Tibial nerve (tissue), 4 donors: Measurements from ENCODE around the gene RIPOR3. TPM values are rescaled to one million over a fixed set of nuclear protein-coding genes. Genes with fewer than 3 reads are reported as not detected.
A peak's percentile ranks its signal among the peaks of the same experiment; 100 is the strongest.

ENCODE experiments used
- DNase-seq, 2 donors: peaks; one replicate each; pipeline ENCODE4 v3.0.0-alpha.2; 2019; ENCODE audit warnings: low spot score in 2 of 2
- H3K27ac ChIP-seq, 4 donors: fragments of 200-600 bp; sonication (generic) in 3 of 4; one replicate each; pipeline ENCODE4 v1.5.1; 2017 to 2019; ENCODE audit warnings: mild to moderate bottlenecking in 1 of 4
- H3K27me3 ChIP-seq, 2 donors: fragments of 200-600 bp; sonication (generic) in 1 of 2; one replicate each; pipeline versions ENCODE4 v1.5.1 to v1.6.0; 2017 to 2019
- H3K36me3 ChIP-seq, 3 donors: fragments of 200-600 bp; sonication (generic); one replicate each; pipeline ENCODE4 v1.5.1; 2018 to 2019
- H3K4me1 ChIP-seq, 4 donors: fragments of 200-600 bp; sonication (generic) in 3 of 4; one replicate each; pipeline ENCODE4 v1.5.1; 2017 to 2019
- H3K4me3 ChIP-seq, 4 donors: fragments of 200-600 bp; sonication (generic) in 3 of 4; one replicate each; pipeline ENCODE4 v1.5.1; 2017 to 2019; ENCODE audit warnings: mild to moderate bottlenecking in 1 of 4, moderate library complexity in 1 of 4
- H3K9me3 ChIP-seq, 4 donors: fragments of 200-600 bp; sonication (generic) in 3 of 4; one replicate each; pipeline ENCODE4 v1.5.1; 2017 to 2019
- EP300 ChIP-seq, 2 donors: sonication (generic); formaldehyde crosslinking; IDR thresholded peaks; one replicate each; pipeline ENCODE4 v1.6.1; 2017; ENCODE audit warnings: antibody characterized with exemption in 2 of 2, mild to moderate bottlenecking in 1 of 2
- POLR2A ChIP-seq, 2 donors: fragments of 450-650 bp; IDR thresholded peaks; one replicate each; pipeline ENCODE4 v1.6.1; 2017; ENCODE audit warnings: antibody characterized with exemption in 2 of 2, mild to moderate bottlenecking in 2 of 2, moderate library complexity in 2 of 2
- WGBS, 2 donors: methylation state at CpG; one replicate each; pipeline ENCODE4 v1.1.5; 2018; 5-methylcytosine and 5-hydroxymethylcytosine counted together
- total RNA-seq, 4 donors: library from RNA; depleted of rRNA; stranded (reverse); fragments of >200 nt; gene quantifications; one replicate each; pipeline ENCODE4 v1.1.0, GENCODE V29; 2016
- TF ChIP-seq, protein P1 (sequence below), 5 experiments: fragments of 200-600 bp in 3 of 5; fragments of 450-650 bp in 2 of 5; sonication (generic) in 3 of 5; IDR thresholded peaks; one replicate each; pipeline ENCODE4 v1.5.1; 2016 to 2019; ENCODE audit warnings: antibody characterized with exemption in 5 of 5, mild to moderate bottlenecking in 3 of 5, moderate library complexity in 2 of 5

RIPOR3 gene
- total RNA-seq, 4 donors from 2014 or later, result 24.5 to 73.0 (median 35.5) TPM

DNA sequence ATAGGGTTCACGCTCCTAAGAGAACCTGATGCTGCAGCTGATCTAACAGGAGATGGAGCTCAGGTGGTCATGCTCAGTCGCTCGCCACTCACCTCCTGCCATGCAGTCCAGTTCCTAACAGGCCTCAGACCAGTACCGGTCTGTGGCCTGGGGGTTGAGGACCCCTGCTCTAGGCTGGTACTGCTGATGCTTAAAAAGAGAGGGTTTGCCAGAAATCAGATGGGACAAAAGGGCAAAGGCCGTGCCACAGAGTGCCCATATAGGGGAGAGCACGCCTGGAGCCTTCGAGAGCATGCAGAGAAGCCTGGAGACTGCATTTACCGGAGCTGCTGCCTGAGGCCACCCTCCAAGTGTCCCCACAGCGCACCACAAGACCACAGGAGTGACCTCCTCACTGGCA is 105.7 kb downstream of the RIPOR3 start:
- H3K9me3 ChIP-seq, result no peaks in the 10 kb centered on the region
- H3K27ac ChIP-seq, result peak overlapping the region in 1 of 4 donors; percentile 15
- WGBS, 2 donors, result 85 to 86% methylated on average over 9 of the region's 9 CpGs
- H3K36me3 ChIP-seq, result peaks cover 0 to 79% (median 0%) of the 10 kb centered on the region in 3 donors
- H3K27me3 ChIP-seq, result no peaks in the 10 kb centered on the region
- TF ChIP-seq, protein P1, sequence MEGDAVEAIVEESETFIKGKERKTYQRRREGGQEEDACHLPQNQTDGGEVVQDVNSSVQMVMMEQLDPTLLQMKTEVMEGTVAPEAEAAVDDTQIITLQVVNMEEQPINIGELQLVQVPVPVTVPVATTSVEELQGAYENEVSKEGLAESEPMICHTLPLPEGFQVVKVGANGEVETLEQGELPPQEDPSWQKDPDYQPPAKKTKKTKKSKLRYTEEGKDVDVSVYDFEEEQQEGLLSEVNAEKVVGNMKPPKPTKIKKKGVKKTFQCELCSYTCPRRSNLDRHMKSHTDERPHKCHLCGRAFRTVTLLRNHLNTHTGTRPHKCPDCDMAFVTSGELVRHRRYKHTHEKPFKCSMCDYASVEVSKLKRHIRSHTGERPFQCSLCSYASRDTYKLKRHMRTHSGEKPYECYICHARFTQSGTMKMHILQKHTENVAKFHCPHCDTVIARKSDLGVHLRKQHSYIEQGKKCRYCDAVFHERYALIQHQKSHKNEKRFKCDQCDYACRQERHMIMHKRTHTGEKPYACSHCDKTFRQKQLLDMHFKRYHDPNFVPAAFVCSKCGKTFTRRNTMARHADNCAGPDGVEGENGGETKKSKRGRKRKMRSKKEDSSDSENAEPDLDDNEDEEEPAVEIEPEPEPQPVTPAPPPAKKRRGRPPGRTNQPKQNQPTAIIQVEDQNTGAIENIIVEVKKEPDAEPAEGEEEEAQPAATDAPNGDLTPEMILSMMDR (IDR thresholded peaks at IDR 0.05), result no peak
- TF ChIP-seq EP300 (IDR thresholded peaks at IDR 0.05), result no peak
- TF ChIP-seq POLR2A (IDR thresholded peaks at IDR 0.05), result no peak
- H3K4me3 ChIP-seq, result no peak overlapping the region
- H3K4me1 ChIP-seq, result peaks cover 0 to 19% (median 2%) of the 10 kb centered on the region in 4 donors
- DNase-seq, result no peak

GRCh38 chr20:50585214-50585613 is 106.1 kb downstream of the RIPOR3 start:
- no peaks in the 10 kb centered on the region for H3K27me3 ChIP-seq
- H3K27ac ChIP-seq, result peak overlapping the region in 1 of 4 donors; percentile 15
- DNase-seq, result no peak

GRCh38 chr20:50584687-50585086 is 106.7 kb downstream of the RIPOR3 start:
- H3K27me3 ChIP-seq, result no peaks in the 10 kb centered on the region
- H3K9me3 ChIP-seq, result no peaks in the 10 kb centered on the region
- peaks cover 0 to 27% (median 2%) of the 10 kb centered on the region in 4 donors for H3K4me1 ChIP-seq
- TF ChIP-seq, protein P1 (IDR thresholded peaks at IDR 0.05), result no peak
- no peak for TF ChIP-seq POLR2A (IDR thresholded peaks at IDR 0.05)
- no peak for TF ChIP-seq EP300 (IDR thresholded peaks at IDR 0.05)
- 62 to 82% methylated on average over 2 of the region's 2 CpGs for WGBS, 2 donors
- DNase-seq, result no peak
- H3K36me3 ChIP-seq, result peaks cover 0 to 86% (median 1%) of the 10 kb centered on the region in 3 donors
- H3K27ac ChIP-seq, result no peak overlapping the region
- no peak overlapping the region for H3K4me3 ChIP-seq

More at GRCh38 chr20:50585214-50585613, 106.1 kb downstream of the RIPOR3 start:
- Histone ChIP-seq H3K4me3 (no peak overlapping the region), H3K4me1 (peaks cover 0 to 22% (median 2%) of the 10 kb centered on the region in 4 donors), H3K36me3 (peaks cover 0 to 83% (median 0%) of the 10 kb centered on the region in 3 donors), H3K9me3 (no peaks in the 10 kb centered on the region)
- 66 to 74% methylated on average over 5 of the region's 5 CpGs for WGBS, 2 donors
- TF ChIP-seq, protein P1 (IDR thresholded peaks at IDR 0.05), result no peak
- TF ChIP-seq POLR2A (IDR thresholded peaks at IDR 0.05), result no peak
- no peak for TF ChIP-seq EP300 (IDR thresholded peaks at IDR 0.05)

DNA sequence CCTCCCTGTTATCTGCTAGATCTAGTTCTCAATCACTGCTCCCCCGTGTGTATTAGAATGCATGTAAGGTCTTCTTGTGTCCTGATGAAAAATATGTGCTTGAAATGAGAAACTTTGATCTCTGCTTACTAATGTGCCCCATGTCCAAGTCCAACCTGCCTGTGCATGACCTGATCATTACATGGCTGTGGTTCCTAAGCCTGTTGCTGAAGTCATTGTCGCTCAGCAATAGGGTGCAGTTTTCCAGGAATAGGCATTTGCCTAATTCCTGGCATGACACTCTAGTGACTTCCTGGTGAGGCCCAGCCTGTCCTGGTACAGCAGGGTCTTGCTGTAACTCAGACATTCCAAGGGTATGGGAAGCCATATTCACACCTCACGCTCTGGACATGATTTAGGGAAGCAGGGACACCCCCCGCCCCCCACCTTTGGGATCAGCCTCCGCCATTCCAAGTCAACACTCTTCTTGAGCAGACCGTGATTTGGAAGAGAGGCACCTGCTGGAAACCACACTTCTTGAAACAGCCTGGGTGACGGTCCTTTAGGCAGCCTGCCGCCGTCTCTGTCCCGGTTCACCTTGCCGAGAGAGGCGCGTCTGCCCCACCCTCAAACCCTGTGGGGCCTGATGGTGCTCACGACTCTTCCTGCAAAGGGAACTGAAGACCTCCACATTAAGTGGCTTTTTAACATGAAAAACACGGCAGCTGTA is 107.7 kb downstream of the RIPOR3 start:
- no peaks in the 10 kb centered on the region for H3K27me3 ChIP-seq

More for the DNA sequence above, 107.7 kb downstream of the RIPOR3 start:
- no peak for DNase-seq
- Histone ChIP-seq H3K4me3 (no peak overlapping the region), H3K4me1 (peaks cover 0 to 28% (median 2%) of the 10 kb centered on the region in 4 donors), H3K9me3 (no peaks in the 10 kb centered on the region), H3K36me3 (peaks cover 0 to 93% (median 12%) of the 10 kb centered on the region in 3 donors), H3K27ac (no peak overlapping the region)
- WGBS, 2 donors, result 88 to 93% methylated on average over 15 of the region's 15 CpGs
- no peak for TF ChIP-seq POLR2A (IDR thresholded peaks at IDR 0.05)
- TF ChIP-seq, protein P1 (IDR thresholded peaks at IDR 0.05), result no peak
- TF ChIP-seq EP300 (IDR thresholded peaks at IDR 0.05), result no peak
